GM12878 (cell line): ENCODE results near the gene TKFC. TPM values are rescaled to one million over a fixed set of nuclear protein-coding genes. Genes with fewer than 3 reads are reported as not detected.

Source experiments
- BHLHE40 ChIP-seq, 2 experiments: fragments of 450-650 bp in 1 of 2; IDR thresholded peaks; 2 replicates each; pipeline ENCODE4 v1.6.1; 2011 to 2017; ENCODE audit warnings: low read depth in 2 of 2, borderline replicate concordance in 1 of 2, improper control_type of control experiment in 1 of 2, low read length in 1 of 2, mild to moderate bottlenecking in 1 of 2
- GATAD2B ChIP-seq: fragments of 450-650 bp; conservative IDR thresholded peaks from 2 replicates; pipeline ENCODE4 v1.6.1; 2017; ENCODE audit warnings: low read depth, mild to moderate bottlenecking, moderate library complexity
- MTA3 ChIP-seq: IDR thresholded peaks from 2 replicates; pipeline ENCODE4 v1.6.1; 2012; ENCODE audit warnings: low read length, inconsistent platforms, borderline replicate concordance
- MYB ChIP-seq: fragments of 150-350 bp; IDR thresholded peaks from 2 replicates; pipeline ENCODE4 v1.6.1; 2014; ENCODE audit warnings: mild to moderate bottlenecking, low read depth, low read length, borderline replicate concordance
- NBN ChIP-seq: fragments of 450-650 bp; IDR thresholded peaks from 2 replicates; pipeline ENCODE4 v1.6.1; 2016
- NRF1 ChIP-seq: conservative IDR thresholded peaks from 2 replicates; pipeline ENCODE4 v1.6.1; 2011; ENCODE audit warnings: mild to moderate bottlenecking, low read depth, low read length, improper control_type of control experiment
- PRDM15 ChIP-seq: fragments of 450-650 bp; formaldehyde crosslinking; IDR thresholded peaks from 2 replicates; pipeline ENCODE4 v1.4.0; 2020; ENCODE audit warnings: mild to moderate bottlenecking, moderate library complexity
- TCF3 ChIP-seq: IDR thresholded peaks from 2 replicates; pipeline ENCODE4 v1.6.1; 2012; ENCODE audit warnings: low read depth, mild to moderate bottlenecking, low read length, borderline replicate concordance; ENCODE audit not compliant: insufficient read depth
- ZNF217 ChIP-seq: fragments of 450-650 bp; IDR thresholded peaks from 2 replicates; pipeline ENCODE4 v1.6.1; 2017; ENCODE audit warnings: antibody characterized with exemption, mild to moderate bottlenecking
- polyA plus RNA-seq, 11 experiments: library from polyadenylated mRNA; depleted of rRNA in 4 of 11; unstranded in 6 of 11; stranded (reverse) in 5 of 11; fragments of >200 nt; fragmentation: Nextera tagmentation in 4 of 11; fragmentation: Illumina TruSeq in 1 of 11; extraction: Ambion mirVana in 4 of 11; extraction: Trizol in 1 of 11; gene quantifications; 1 replicate in 1 of 11; 2 replicates in 10 of 11; pipeline versions ENCODE4 v1.2.1 to v1.2.3, GENCODE V29; 2011 to 2016; ENCODE audit warnings: inconsistent platforms in 2 of 11, missing spikeins in 2 of 11, low read depth in 1 of 11
- total RNA-seq, 4 experiments: library from RNA; depleted of rRNA in 3 of 4; stranded (reverse); fragments of >200 nt in 3 of 4; fragmentation: Illumina TruSeq in 1 of 4; extraction: Trizol in 1 of 4; gene quantifications; 2 replicates each; pipeline versions ENCODE4 v1.2.1 to v1.2.3, GENCODE V29; 2013 to 2021

Gene TKFC
- total and polyA plus RNA-seq, 10 of the 15 experiments (the other 5 are each of a cell fraction or from before 2014, with no cell fraction given), result 2.4 to 113 (median 59.0) TPM

GRCh38 chr11:61294717-61295595 is 38.1 kb upstream of the TKFC start, which contains the start of gene VWCE (continued):
- 0 out of 2 replicates have a peak, but pooled peaks have one; percentile 40 for TF ChIP-seq ZNF217
- TF ChIP-seq MYB, result no peak
- peak; percentile 67; the same call in 1 of the 2 replicates for TF ChIP-seq GATAD2B
- no peak for TF ChIP-seq NRF1
- TF ChIP-seq MTA3, result no peak
- peak in 1 of 2 experiments; percentile 4; a peak in 1 of 4 replicates for TF ChIP-seq BHLHE40 (IDR thresholded peaks at IDR 0.05; ENCODE audit: borderline replicate concordance in 1 of 2, low read depth in 2 of 2, low read length in 1 of 2)
- TF ChIP-seq PRDM15 (CRISPR knock-in tag), result no peak
- TF ChIP-seq TCF3, result no peak
- 0 out of 2 replicates have a peak, but pooled peaks have one; percentile 5 for TF ChIP-seq NBN
